Lung (tissue), 13 donors: ENCODE results near the gene NPDC1. TPM values are rescaled to one million over a fixed set of nuclear protein-coding genes. Genes with fewer than 3 reads are reported as not detected.

ENCODE experiments used
- ATAC-seq: fragments of 200-7000 bp; cut with Tn5 transposase; one replicate; pipeline ENCODE4 v1.9.1; 2020; ENCODE audit warnings: moderate number of reproducible peaks; ENCODE audit not compliant: insufficient read depth, low FRiP score
- DNase-seq, 3 donors: peaks; one replicate each; pipeline ENCODE4 v3.0.0-alpha.2; 2013 to 2017
- H3K27ac ChIP-seq, 2 donors: one replicate each; pipeline ENCODE4 v1.5.1; 2013; ENCODE audit warnings: mild to moderate bottlenecking in 2 of 2, moderate library complexity in 2 of 2, control low read depth in 1 of 2, inconsistent platforms in 1 of 2, low read depth in 1 of 2, low read length in 1 of 2
- H3K27me3 ChIP-seq, 3 donors: one replicate each; pipeline ENCODE4 v1.5.1; 2013; ENCODE audit warnings: low read length in 2 of 3; ENCODE audit not compliant: control insufficient read depth in 3 of 3, insufficient read depth in 3 of 3
- H3K36me3 ChIP-seq, 4 donors: one replicate each; pipeline ENCODE4 v1.5.1; 2013; ENCODE audit warnings: low read length in 4 of 4, mild to moderate bottlenecking in 1 of 4, moderate library complexity in 1 of 4; ENCODE audit not compliant: control insufficient read depth in 4 of 4, insufficient read depth in 4 of 4
- H3K4me1 ChIP-seq, 5 donors: one replicate each; pipeline ENCODE4 v1.5.1; 2013; ENCODE audit warnings: low read length in 5 of 5, mild to moderate bottlenecking in 2 of 5, moderate library complexity in 1 of 5; ENCODE audit not compliant: control insufficient read depth in 5 of 5, insufficient read depth in 5 of 5
- H3K4me3 ChIP-seq: one replicate; pipeline ENCODE4 v1.5.1; 2013; ENCODE audit warnings: mild to moderate bottlenecking, control low read depth, moderate library complexity
- H3K9ac ChIP-seq, 2 donors: one replicate each; pipeline ENCODE4 v1.5.1; 2013; ENCODE audit warnings: low read length in 2 of 2, control low read depth in 1 of 2; ENCODE audit not compliant: insufficient read depth in 1 of 2
- H3K9me3 ChIP-seq, 4 donors: one replicate each; pipeline ENCODE4 v1.5.1; 2013; ENCODE audit warnings: low read length in 3 of 4, mild to moderate bottlenecking in 1 of 4, moderate library complexity in 1 of 4; ENCODE audit not compliant: control insufficient read depth in 4 of 4, insufficient read depth in 3 of 4
- WGBS, 2 donors: extraction: QIAGEN DNeasy Blood & Tissue Kit; methylation state at CpG; one replicate each; pipeline ENCODE4 v1.1.7; 2013; 5-methylcytosine and 5-hydroxymethylcytosine counted together
- polyA plus RNA-seq, 2 donors: library from polyadenylated mRNA; stranded (reverse); fragments of 200-250 nt; gene quantifications; one replicate each; pipeline ENCODE4 v1.2.1, GENCODE V29; 2013
- small RNA-seq: library from RNA; depleted of rRNA; stranded (forward); fragments of <200 nt; gene quantifications from one replicate; pipeline ENCODE3, GENCODE V24; 2014; ENCODE audit warnings: low replicate concordance
- total RNA-seq, 2 donors: library from RNA; depleted of rRNA in 1 of 2; stranded (reverse); fragments of >200 nt in 1 of 2; gene quantifications; one replicate each; pipeline ENCODE4 v1.2.1, GENCODE V29; 2014 to 2021
- TF ChIP-seq, protein P1 (sequence below): IDR thresholded peaks from 2 replicates; pipeline ENCODE4 v1.5.1; 2012; ENCODE audit warnings: mild to moderate bottlenecking; ENCODE audit errors: control extremely low read depth, extremely low read depth
- donor health status: control.
- donor health status: control.
- donor health status: Bipolar disorder and iron deficiency.
- donor health status: healthy.
- donor health status: DM: yes; HTN: yes; CAD: no.

The NPDC1 gene
- total and polyA plus RNA-seq, 4 donors: 28.7 to 99.3 (median 68.3) TPM

DNA sequence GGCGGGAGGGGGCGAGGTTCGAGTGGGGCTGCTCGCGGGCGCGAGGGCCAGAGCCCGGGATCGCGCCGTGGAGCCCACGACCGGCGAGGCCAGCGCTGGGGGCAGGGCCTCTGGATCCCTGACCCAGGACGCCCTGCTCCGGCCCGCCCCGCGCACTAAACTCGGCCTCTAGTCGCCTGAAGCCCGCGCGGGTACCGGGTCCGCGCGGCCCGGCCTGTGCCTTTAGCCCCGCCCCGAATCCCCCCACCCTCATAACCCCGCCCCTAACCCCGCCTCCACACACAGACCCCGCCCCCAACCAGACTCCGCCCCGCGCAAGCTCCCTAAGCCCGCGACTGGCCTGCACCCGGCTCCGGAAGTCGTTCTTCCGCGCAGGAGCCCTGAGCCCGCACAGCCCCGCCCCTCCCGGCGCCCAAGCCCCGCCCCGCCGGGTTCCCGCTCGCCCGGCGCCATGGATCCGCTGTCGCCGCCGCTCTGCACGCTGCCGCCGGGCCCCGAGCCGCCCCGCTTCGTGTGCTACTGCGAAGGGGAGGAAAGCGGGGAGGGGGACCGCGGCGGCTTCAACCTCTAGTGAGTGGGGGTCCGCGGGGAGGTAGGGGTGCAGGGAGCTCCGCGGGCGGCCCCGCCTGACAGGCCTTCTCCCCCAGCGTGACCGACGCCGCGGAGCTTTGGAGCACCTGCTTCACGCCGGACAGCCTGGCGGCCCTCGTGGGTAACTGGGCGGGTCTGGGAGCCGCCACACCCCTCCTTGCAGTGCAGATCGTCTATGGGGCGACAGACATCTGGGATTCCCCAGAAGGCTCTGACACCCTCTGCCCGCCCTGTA, 53.8 kb downstream of the NPDC1 start, which contains the start of gene PAXX:
PAXX (plus strand) TSS at position 430 of the 826 bp plus-strand sequence; CDS start at position 452, 22 bp downstream.
- Histone ChIP-seq H3K9me3 (no peaks in the 10 kb centered on the region), H3K4me3 (peak within 1 kb of the TSS; percentile 66), H3K27me3 (no peaks in the 10 kb centered on the region), H3K9ac (no peak within 1 kb of the TSS), H3K4me1 (peaks cover 0 to 34% (median 13%) of the 10 kb centered on the region in 5 donors), H3K36me3 (peaks cover 0 to 13% (median 0%) of the 10 kb centered on the region in 4 donors), H3K27ac (peak within 1 kb of the TSS; percentile 34 to 85)
- 1 to 2% methylated on average over 59 to 92 of the region's 92 CpGs for WGBS, 2 donors
- ATAC-seq: peak; percentile 90
- DNase-seq: peak; percentile 89 to 92 (median 91)
- TF ChIP-seq, protein P1, sequence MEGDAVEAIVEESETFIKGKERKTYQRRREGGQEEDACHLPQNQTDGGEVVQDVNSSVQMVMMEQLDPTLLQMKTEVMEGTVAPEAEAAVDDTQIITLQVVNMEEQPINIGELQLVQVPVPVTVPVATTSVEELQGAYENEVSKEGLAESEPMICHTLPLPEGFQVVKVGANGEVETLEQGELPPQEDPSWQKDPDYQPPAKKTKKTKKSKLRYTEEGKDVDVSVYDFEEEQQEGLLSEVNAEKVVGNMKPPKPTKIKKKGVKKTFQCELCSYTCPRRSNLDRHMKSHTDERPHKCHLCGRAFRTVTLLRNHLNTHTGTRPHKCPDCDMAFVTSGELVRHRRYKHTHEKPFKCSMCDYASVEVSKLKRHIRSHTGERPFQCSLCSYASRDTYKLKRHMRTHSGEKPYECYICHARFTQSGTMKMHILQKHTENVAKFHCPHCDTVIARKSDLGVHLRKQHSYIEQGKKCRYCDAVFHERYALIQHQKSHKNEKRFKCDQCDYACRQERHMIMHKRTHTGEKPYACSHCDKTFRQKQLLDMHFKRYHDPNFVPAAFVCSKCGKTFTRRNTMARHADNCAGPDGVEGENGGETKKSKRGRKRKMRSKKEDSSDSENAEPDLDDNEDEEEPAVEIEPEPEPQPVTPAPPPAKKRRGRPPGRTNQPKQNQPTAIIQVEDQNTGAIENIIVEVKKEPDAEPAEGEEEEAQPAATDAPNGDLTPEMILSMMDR: no peak

DNA sequence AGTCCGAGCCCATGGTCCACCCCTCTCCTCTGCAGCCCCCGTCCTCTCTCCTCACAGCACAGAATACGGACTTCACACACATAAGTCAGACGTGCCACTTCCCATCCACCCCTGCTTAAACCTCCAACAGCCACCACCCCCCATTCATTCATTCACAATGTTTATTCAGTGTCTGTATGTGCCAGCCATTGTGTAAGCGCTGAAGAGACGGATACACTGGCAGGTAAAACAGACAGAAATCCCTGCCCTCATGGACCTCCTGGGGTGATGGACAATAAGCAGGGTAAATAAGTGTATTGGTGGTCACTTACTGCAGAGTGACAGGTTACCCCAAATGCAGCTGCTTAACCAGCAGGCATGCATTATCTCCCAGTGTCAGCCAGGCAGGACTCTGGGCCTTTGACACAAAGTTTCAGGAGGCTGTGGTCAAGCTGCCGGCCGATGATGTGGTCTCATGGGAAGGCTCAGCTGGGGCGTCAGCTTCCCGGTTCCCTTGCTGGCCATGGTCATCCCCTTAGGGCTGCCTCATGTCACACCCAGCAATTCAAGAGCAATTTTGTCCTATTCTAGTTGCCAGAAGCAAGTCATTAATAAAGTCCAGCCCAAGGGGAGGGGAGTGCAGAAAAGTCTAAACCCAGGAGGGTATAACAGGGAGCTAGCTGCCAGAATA, 55.6 kb downstream of the NPDC1 start:
- H3K27ac ChIP-seq: no peak overlapping the region

More for the DNA sequence above, 55.6 kb downstream of the NPDC1 start:
- ATAC-seq (no peak), DNase-seq (no peak)
- Histone ChIP-seq H3K9me3 (no peaks in the 10 kb centered on the region), H3K4me1 (peaks cover 0 to 19% (median 4%) of the 10 kb centered on the region in 5 donors), H3K4me3 (no peak overlapping the region), H3K9ac (no peak overlapping the region), H3K27me3 (peaks cover 0 to 9% (median 5%) of the 10 kb centered on the region in 3 donors), H3K36me3 (peaks cover 0 to 13% (median 0%) of the 10 kb centered on the region in 4 donors)
- 72 to 81% methylated on average over 10 of the region's 10 CpGs for whole genome bisulfite sequencing, 2 donors
- TF ChIP-seq, protein P1: no peak

Small RNA genes within 50 kb of the gene (small RNA-seq; reads per million reads assigned to genes)
- gene RF00153: not detected

Other genes starting within 250 kb of the NPDC1 start
Only the 30 nearest of the 37 such genes appear.
- gene MAMDC4, start 193.8 kb downstream of the NPDC1 start, total RNA-seq: 10 to 100 TPM in 1 of 2 donors, 1 to 10 TPM in 1; 5.6 to 13.2 TPM
- 1 to 10 TPM; 7.0 to 7.3 TPM for gene MAMDC4, start 193.8 kb downstream of the NPDC1 start, polyA plus RNA-seq
- gene EDF1, start 179.9 kb downstream of the NPDC1 start, total RNA-seq: 100 to 1,000 TPM; 283 to 298 TPM
- gene EDF1, start 179.9 kb downstream of the NPDC1 start, polyA plus RNA-seq: 100 to 1,000 TPM; 308 to 670 TPM
- 10 to 100 TPM; 17.2 to 19.1 TPM for gene TRAF2, start 159.7 kb downstream of the NPDC1 start, total RNA-seq
- 10 to 100 TPM; 11.3 to 13.2 TPM for gene TRAF2, start 159.7 kb downstream of the NPDC1 start, polyA plus RNA-seq
- 100 to 1,000 TPM in 1 of 2 donors, 10 to 100 TPM in 1; 56.6 to 118 TPM for gene FBXW5, start 101.4 kb downstream of the NPDC1 start, total RNA-seq
- 100 to 1,000 TPM in 1 of 2 donors, 10 to 100 TPM in 1; 89.1 to 109 TPM for gene FBXW5, start 101.4 kb downstream of the NPDC1 start, polyA plus RNA-seq
- gene C8G, start 100.9 kb downstream of the NPDC1 start, total RNA-seq: 1 to 10 TPM in 1 of 2 donors, not detected in 1; 2.1 TPM
- 1 to 10 TPM in 1 of 2 donors, under 1 TPM in 1; 0.90 to 1.4 TPM for gene C8G, start 100.9 kb downstream of the NPDC1 start, polyA plus RNA-seq
- 1 to 10 TPM; 4.1 to 6.3 TPM for gene LCN12, start 93.9 kb downstream of the NPDC1 start, total RNA-seq
- gene LCN12, start 93.9 kb downstream of the NPDC1 start, polyA plus RNA-seq: 1 to 10 TPM in 1 of 2 donors, under 1 TPM in 1; 0.35 to 2.4 TPM
- gene PTGDS, start 68.7 kb downstream of the NPDC1 start, total RNA-seq: 100 to 1,000 TPM in 1 of 2 donors, 10 to 100 TPM in 1; 29.5 to 159 TPM
- 100 to 1,000 TPM in 1 of 2 donors, 10 to 100 TPM in 1; 19.4 to 158 TPM for gene PTGDS, start 68.7 kb downstream of the NPDC1 start, polyA plus RNA-seq
- 1 to 10 TPM in 1 of 2 donors, under 1 TPM in 1; 0.28 to 2.5 TPM for gene LCNL1, start 63.2 kb downstream of the NPDC1 start, total RNA-seq
- 1 to 10 TPM in 1 of 2 donors, under 1 TPM in 1; 0.15 to 2.7 TPM for gene LCNL1, start 63.2 kb downstream of the NPDC1 start, polyA plus RNA-seq
- gene PAXX, start 53.8 kb downstream of the NPDC1 start, total RNA-seq: 10 to 100 TPM; 16.6 to 58.1 TPM
- 100 to 1,000 TPM in 1 of 2 donors, 10 to 100 TPM in 1; 60.7 to 172 TPM for gene PAXX, start 53.8 kb downstream of the NPDC1 start, polyA plus RNA-seq
- 100 to 1,000 TPM in 1 of 2 donors, 10 to 100 TPM in 1; 72.0 to 115 TPM for gene CLIC3, start 49.6 kb downstream of the NPDC1 start, total RNA-seq
- gene CLIC3, start 49.6 kb downstream of the NPDC1 start, polyA plus RNA-seq: 10 to 100 TPM; 17.2 to 90.2 TPM
- 10 to 100 TPM; 13.4 to 39.0 TPM for gene ABCA2, start 17.9 kb downstream of the NPDC1 start, total RNA-seq
- 10 to 100 TPM; 14.8 to 18.1 TPM for gene ABCA2, start 17.9 kb downstream of the NPDC1 start, polyA plus RNA-seq
- gene FUT7, start 14.1 kb downstream of the NPDC1 start, total RNA-seq: 1 to 10 TPM in 1 of 2 donors, under 1 TPM in 1; 0.37 to 1.0 TPM
- 1 to 10 TPM in 1 of 2 donors, under 1 TPM in 1; 0.45 to 5.5 TPM for gene FUT7, start 14.1 kb downstream of the NPDC1 start, polyA plus RNA-seq
- gene ENTPD2, start 7.9 kb upstream of the NPDC1 start, total RNA-seq: 1 to 10 TPM; 1.8 to 3.2 TPM
- under 1 TPM; 0.39 to 0.53 TPM for gene ENTPD2, start 7.9 kb upstream of the NPDC1 start, polyA plus RNA-seq
- 1 to 10 TPM; 1.4 to 1.7 TPM for gene SAPCD2, start 24.4 kb upstream of the NPDC1 start, total RNA-seq
- 1 to 10 TPM; 1.3 to 2.1 TPM for gene SAPCD2, start 24.4 kb upstream of the NPDC1 start, polyA plus RNA-seq
- 10 to 100 TPM; 12.2 to 35.5 TPM for gene UAP1L1, start 31.3 kb upstream of the NPDC1 start, total RNA-seq
- 10 to 100 TPM; 14.5 to 19.7 TPM for gene UAP1L1, start 31.3 kb upstream of the NPDC1 start, polyA plus RNA-seq
- 10 to 100 TPM; 56.7 to 70.9 TPM for gene MAN1B1, start 40.8 kb upstream of the NPDC1 start, total RNA-seq
- gene MAN1B1, start 40.8 kb upstream of the NPDC1 start, polyA plus RNA-seq: 10 to 100 TPM; 40.3 to 56.9 TPM
- 100 to 1,000 TPM in 1 of 2 donors, 10 to 100 TPM in 1; 48.0 to 236 TPM for gene DPP7, start 68.6 kb upstream of the NPDC1 start, total RNA-seq
- 100 to 1,000 TPM; 220 to 436 TPM for gene DPP7, start 68.6 kb upstream of the NPDC1 start, polyA plus RNA-seq
- gene GRIN1, start 93.0 kb upstream of the NPDC1 start, total RNA-seq: under 1 TPM; 0.06 to 0.49 TPM
- gene GRIN1, start 93.0 kb upstream of the NPDC1 start, polyA plus RNA-seq: under 1 TPM; 0.18 to 0.51 TPM
- gene LRRC26, start 123.9 kb upstream of the NPDC1 start, total RNA-seq: 1 to 10 TPM in 1 of 2 donors, under 1 TPM in 1; 0.77 to 5.2 TPM
- gene LRRC26, start 123.9 kb upstream of the NPDC1 start, polyA plus RNA-seq: under 1 TPM; 0.12 to 0.37 TPM
- gene TMEM210, start 125.9 kb upstream of the NPDC1 start, total RNA-seq: not detected
- gene TMEM210, start 125.9 kb upstream of the NPDC1 start, polyA plus RNA-seq: not detected
- 10 to 100 TPM; 31.9 to 60.9 TPM for gene ANAPC2, start 142.4 kb upstream of the NPDC1 start, total RNA-seq
- gene ANAPC2, start 142.4 kb upstream of the NPDC1 start, polyA plus RNA-seq: 10 to 100 TPM; 32.3 to 50.0 TPM
- gene SSNA1, start 142.5 kb upstream of the NPDC1 start, total RNA-seq: 10 to 100 TPM; 40.8 to 87.0 TPM
- 100 to 1,000 TPM; 114 to 144 TPM for gene SSNA1, start 142.5 kb upstream of the NPDC1 start, polyA plus RNA-seq
- 10 to 100 TPM in 1 of 2 donors, 1 to 10 TPM in 1; 8.9 to 30.6 TPM for gene TPRN, start 154.6 kb upstream of the NPDC1 start, total RNA-seq
- 10 to 100 TPM; 12.6 to 18.3 TPM for gene TPRN, start 154.6 kb upstream of the NPDC1 start, polyA plus RNA-seq
- 10 to 100 TPM; 26.0 to 35.8 TPM for gene TMEM203, start 159.5 kb upstream of the NPDC1 start, total RNA-seq
- 10 to 100 TPM; 31.8 to 39.3 TPM for gene TMEM203, start 159.5 kb upstream of the NPDC1 start, polyA plus RNA-seq
- 10 to 100 TPM in 1 of 2 donors, 1 to 10 TPM in 1; 4.5 to 22.0 TPM for gene NDOR1, start 159.5 kb upstream of the NPDC1 start, total RNA-seq
- 10 to 100 TPM; 11.8 to 12.2 TPM for gene NDOR1, start 159.5 kb upstream of the NPDC1 start, polyA plus RNA-seq
- 1 to 10 TPM; 1.7 to 7.5 TPM for gene RNF208, start 176.1 kb upstream of the NPDC1 start, total RNA-seq
- 10 to 100 TPM in 1 of 2 donors, 1 to 10 TPM in 1; 3.1 to 12.0 TPM for gene RNF208, start 176.1 kb upstream of the NPDC1 start, polyA plus RNA-seq
- gene CYSRT1, start 179.0 kb upstream of the NPDC1 start, total RNA-seq: under 1 TPM in 1 of 2 donors, not detected in 1; 0.92 TPM
- gene CYSRT1, start 179.0 kb upstream of the NPDC1 start, polyA plus RNA-seq: 1 to 10 TPM in 1 of 2 donors, under 1 TPM in 1; 0.70 to 2.7 TPM
- gene RNF224, start 181.3 kb upstream of the NPDC1 start, total RNA-seq: 1 to 10 TPM in 1 of 2 donors, under 1 TPM in 1; 0.52 to 1.1 TPM
- gene RNF224, start 181.3 kb upstream of the NPDC1 start, polyA plus RNA-seq: 1 to 10 TPM in 1 of 2 donors, under 1 TPM in 1; 0.24 to 1.1 TPM
- gene SLC34A3, start 184.7 kb upstream of the NPDC1 start, total RNA-seq: under 1 TPM in 1 of 2 donors, not detected in 1; 0.65 TPM
- under 1 TPM; 0.03 to 0.12 TPM for gene SLC34A3, start 184.7 kb upstream of the NPDC1 start, polyA plus RNA-seq
- 100 to 1,000 TPM; 163 to 505 TPM for gene TUBB4B, start 195.1 kb upstream of the NPDC1 start, total RNA-seq
- 100 to 1,000 TPM; 326 to 338 TPM for gene TUBB4B, start 195.1 kb upstream of the NPDC1 start, polyA plus RNA-seq